ACHN (cell line): ENCODE results near the gene APLN.

Experiments
- DNase-seq: peaks from one replicate; pipeline ENCODE4 v3.0.0-alpha.2; 2015
- in situ Hi-C: cut with HindIII; loops from 2 replicates; pipeline ENCODE4 v1.10.0; 2017; ENCODE audit warnings: low sequenced_read_pairs, low pct_ligation_motif_present, low pct_unique_long_range_greater_than_20kb

The APLN gene

GRCh38 chrX:129665916-129666644, 11.3 kb upstream of the APLN start:
- in situ Hi-C loops: no loop called here
- peak; percentile 82 for DNase-seq

DNA sequence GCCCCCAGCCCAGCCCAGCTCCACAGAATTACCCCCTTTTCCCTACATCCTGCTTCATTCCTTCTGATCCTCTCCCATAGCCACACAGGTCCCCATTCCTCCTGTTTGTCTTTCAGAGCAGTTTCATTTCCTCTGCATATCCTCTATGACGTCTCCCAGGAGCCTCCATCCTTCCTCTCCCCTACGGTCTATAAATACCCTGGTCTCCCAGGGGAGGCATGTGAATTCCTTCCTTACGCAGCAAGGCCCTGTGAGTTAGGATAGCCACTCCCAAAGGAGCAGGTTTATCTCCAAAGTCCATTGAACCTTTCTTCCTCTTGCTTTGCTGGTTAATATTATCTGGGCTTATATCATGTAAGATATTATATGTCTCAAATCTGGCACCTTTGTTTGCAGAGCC, 8.4 kb upstream of the APLN start:
- DNase-seq: no peak
- in situ Hi-C loops: no loop called here

DNA sequence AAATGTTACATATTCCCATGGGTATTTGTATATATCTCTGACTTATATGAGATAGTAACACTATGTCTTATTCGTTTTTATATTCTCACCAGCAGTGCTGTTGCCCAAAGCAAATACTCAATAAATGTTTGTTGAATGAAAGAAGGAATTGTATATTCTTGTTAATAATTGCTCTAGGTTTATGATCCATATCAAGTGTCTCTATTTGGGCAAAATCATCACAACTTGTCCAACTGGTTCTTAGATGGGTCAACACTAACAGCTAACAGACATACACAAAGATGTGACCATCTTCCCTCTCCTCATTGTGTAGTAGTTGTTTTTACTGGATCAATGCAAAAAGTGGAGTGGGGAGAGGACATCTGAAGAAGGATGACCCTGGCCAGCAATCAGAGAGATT, 6.6 kb upstream of the APLN start:
- DNase-seq: no peak
- in situ Hi-C loops: no loop called here

- DNase-seq: no peak
- in situ Hi-C loops: no loop called here
Measured at GRCh38 chrX:129659861-129660260, 5.1 kb upstream of the APLN start.

DNA sequence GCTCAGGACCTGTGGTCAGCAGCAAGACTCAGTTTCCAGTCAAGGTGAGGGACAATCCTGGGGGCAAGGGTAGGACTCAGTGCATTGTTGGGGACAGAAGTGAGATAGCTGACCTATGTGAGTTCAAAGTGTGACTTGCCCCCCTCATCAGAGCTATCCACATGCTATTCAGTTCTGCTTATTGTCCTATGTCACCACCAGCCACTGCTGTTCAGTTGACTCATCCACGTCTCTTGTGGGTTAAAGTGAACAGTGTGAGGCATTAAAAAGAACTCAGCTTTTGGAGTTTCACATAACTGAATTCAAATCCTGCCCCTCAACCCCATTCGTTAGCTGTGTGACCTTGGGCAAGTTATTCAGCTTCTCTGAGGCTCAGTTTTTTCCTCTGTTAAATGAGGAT, 4.4 kb upstream of the APLN start:
- in situ Hi-C loops: no loop called here
- DNase-seq: no peak

GRCh38 chrX:129658429-129658828, 3.7 kb upstream of the APLN start:
- in situ Hi-C loops: no loop called here

DNA sequence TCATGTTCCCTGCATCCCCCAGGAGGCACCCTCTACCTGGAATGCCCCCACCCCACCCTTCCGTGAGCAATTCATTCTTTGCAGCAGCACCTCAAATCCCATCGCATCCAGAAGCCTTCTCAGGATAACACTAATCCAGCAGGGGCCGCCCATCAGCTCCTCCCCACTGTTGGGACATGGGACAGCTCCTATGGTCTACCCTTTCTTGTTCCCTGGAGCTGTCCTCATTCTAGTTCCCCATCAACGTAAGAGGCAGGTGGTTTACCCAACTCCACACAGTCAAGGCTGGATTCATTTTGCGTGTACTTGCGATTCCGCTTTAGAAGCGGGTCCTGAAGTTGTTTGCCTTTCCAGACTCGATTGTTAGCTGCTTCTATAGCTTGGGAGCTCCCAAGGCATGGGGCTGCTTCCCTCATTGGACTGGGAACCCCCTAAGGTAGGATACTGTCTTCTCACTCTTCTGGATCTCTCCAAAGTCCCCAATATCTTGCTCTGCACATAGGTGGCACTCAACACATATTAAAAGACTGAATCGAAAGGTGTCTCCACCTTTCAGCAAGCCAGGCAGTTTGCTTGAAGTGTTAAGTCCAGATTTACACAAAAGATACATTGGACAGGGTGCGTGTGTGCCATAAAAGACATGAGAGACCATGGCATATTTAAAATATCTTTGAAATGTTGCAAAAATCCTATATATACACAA, 942 bp upstream of the APLN start:
- in situ Hi-C loops: no loop called here
- DNase-seq: peak; percentile 8

More at GRCh38 chrX:129658429-129658828, 3.7 kb upstream of the APLN start:
- DNase-seq: no peak

- DNase-seq: peak; percentile 8
- in situ Hi-C loops: no loop called here
Measured at GRCh38 chrX:129653971-129654651, 645 bp downstream of the APLN start.

DNA sequence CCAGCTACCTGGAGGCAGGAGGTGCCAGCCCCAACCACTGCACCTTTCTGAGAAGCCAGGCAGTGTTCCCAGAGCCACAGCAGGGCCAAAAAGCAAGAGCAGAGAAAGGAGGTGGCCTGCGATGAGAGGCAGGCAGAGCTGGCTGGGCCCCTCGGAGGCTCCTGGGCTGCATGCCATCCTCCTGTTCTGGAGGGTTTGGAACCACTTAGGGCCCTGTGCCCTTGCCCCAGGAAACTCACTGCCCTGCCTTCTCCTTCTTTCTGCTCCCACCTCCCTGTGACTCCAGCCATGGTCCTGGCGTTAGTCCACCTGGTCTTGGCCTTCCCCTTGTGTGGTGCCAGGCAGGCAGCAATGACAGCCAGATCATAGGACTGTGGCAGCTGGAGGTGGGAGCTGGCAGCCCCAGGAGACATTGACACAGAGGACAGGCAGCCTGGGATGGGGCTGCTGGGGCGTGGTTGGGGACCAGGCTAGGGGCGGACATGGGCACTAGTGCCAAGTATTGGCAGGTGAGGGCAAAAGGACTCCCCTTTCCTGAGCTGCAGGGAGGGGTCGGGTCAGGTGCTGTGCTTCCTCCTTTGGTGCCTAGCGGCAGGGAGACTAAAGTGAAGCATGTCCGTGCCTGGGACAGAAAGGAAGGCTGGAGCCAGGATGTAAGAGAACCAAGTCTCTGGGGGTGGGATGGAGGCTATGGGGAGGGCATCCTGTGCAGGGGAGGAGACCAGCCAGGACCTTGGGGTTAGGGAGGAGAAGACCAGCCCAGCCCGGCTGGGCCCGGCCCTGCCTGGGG, 1.4 kb downstream of the APLN start:
- DNase-seq: no peak
- in situ Hi-C loops: no loop called here

DNA sequence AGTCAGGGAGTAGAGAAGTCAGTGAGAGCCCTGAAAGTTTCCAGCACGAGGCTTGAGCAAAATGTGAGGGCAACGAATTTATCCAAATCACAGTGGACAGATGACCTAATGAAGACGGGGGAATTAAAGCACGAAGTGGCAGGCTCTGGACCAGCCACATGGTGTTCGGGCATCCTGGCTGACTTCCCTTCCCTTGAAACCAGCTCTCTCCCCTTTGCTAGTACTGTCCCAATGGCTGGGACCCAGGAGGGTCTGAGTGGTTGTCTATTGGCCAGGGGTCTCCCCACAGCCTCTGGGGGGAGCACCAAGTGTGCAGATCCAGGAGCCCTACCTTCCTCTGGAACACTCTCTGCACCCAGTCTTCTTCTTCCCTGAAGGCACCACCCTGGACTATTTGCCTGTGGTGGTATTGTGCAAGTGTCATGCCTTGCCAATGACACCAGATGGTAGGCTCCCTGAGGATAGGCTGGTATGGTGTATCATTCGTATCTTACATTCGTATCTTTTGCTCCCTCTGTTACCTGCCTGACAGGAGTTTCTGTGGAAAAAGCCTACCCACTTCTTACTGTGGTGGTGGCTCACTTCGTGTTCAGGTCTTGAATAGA, 2.1 kb downstream of the APLN start:
- in situ Hi-C loops: no loop called here
- DNase-seq: no peak

GRCh38 chrX:129651756-129652564, 2.8 kb downstream of the APLN start:
- no peak for DNase-seq
- in situ Hi-C loops: no loop called here

DNA sequence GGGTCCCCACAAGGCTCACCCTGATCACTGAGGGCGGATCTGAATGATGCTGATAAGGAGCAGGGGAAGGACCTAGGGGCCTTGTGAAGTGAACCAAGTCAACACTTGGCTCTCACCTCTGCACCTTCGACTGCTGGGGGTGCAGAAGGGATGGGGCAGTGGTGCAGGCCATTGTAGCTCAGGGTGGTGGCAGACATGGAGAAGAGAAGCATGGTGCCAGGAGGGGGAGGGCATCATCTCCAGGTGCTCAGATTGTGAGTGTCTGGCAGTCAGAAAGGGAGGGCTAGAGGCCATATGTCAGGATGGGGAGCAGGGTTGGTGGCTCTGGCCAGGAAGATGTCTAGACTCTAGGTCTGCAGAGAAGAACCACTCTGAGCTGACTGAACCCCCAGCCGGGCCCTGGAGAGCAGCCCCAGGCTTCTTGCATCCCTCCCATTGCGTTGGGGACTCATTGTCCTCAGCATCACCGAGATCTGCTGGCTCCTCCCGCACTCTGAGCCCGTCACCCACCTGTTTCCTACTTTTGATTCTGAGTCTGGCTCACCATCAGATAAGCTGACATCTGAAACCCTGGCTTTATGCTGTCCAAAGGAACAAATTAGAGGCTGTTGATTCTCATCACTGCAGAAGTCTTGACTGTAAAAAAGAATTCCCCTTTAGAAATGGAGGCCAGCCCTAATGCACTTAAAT, 3.8 kb downstream of the APLN start:
- DNase-seq: no peak
- in situ Hi-C loops: no loop called here

GRCh38 chrX:129650183-129650689, 4.5 kb downstream of the APLN start:
- no peak for DNase-seq
- in situ Hi-C loops: no loop called here

DNA sequence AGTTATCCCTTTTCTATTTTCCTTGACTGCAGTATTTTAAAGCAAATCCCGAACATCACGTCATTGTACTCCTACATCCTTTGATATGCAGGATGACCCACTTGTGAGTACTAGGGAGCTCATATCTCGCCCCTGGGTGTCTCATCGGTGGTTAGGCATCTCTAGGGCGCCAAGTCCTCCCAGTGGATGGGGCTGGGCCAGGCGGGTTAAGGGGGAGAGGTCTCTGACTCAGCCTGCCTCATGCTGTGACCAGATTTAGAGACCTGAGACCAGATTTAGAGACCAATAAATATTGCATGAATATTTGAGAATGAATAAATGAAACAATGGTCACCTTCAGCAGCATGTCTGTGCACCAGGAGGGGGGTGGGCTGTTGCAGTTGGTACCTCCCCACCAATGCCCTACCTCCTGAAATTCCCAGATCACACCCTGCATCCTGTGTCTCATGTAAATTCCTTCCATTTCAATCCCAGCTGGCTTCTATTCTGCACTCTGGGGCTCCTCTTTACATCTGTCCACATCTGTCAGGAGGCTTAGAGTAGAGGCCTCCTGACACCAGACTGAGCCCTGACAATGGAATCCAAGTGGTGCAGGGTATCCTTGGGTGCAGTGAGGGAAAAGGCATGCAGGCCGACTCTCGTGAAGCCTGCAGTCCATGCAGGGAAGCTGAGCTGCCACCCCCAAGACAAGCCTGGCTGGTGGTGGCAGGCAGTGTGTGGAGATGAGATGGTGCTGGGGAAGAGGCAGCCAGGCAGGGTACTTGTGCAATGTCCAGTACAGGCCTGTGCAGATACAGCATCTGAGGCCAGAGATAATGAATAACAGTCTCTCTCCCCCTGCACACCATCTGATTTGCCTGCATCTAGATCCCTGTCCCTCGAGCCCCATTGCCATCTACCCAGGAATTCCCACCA, 5.2 kb downstream of the APLN start:
- no peak for DNase-seq
- in situ Hi-C loops: no loop called here

- no peak for DNase-seq
- in situ Hi-C loops: no loop called here
Measured at GRCh38 chrX:129648514-129649267, 6.1 kb downstream of the APLN start.
